GM23338 (cell line): ENCODE results near the gene TAF3. TPM values are rescaled to one million over a fixed set of nuclear protein-coding genes. Genes with fewer than 3 reads are reported as not detected.

ENCODE experiments used
- ATAC-seq: fragments of 200-7000 bp; cut with Tn5 transposase; 3 replicates; pipeline ENCODE4 v1.9.1; 2020
- DNase-seq: peaks from one replicate; pipeline ENCODE4 v3.0.0-alpha.2; 2015; ENCODE audit warnings: low spot score
- H2AFZ ChIP-seq: fragments of 200-600 bp; sonication (generic); 2 replicates; pipeline ENCODE4 v1.8.0; 2016; ENCODE audit warnings: antibody characterized with exemption, mild to moderate bottlenecking, moderate library complexity
- H3F3A ChIP-seq: fragments of 200-600 bp; sonication (generic); replicated peaks from 2 replicates; pipeline ENCODE4 v1.8.0; 2017; ENCODE audit warnings: antibody characterized with exemption, mixed run types, low read depth
- H3K27ac ChIP-seq: fragments of 200-600 bp; sonication (generic); 2 replicates; pipeline ENCODE4 v1.6.1; 2016; ENCODE audit warnings: low read depth
- H3K27me3 ChIP-seq: fragments of 200-600 bp; sonication (generic); 2 replicates; pipeline ENCODE4 v1.8.0; 2016; ENCODE audit warnings: mild to moderate bottlenecking, mixed run types, moderate library complexity; ENCODE audit not compliant: insufficient read depth
- H3K36me3 ChIP-seq: fragments of 200-600 bp; sonication (generic); 2 replicates; pipeline ENCODE4 v1.8.0; 2016; ENCODE audit warnings: mild to moderate bottlenecking; ENCODE audit not compliant: insufficient read depth
- H3K4me1 ChIP-seq: fragments of 200-600 bp; sonication (generic); 2 replicates; pipeline ENCODE4 v1.8.0; 2016; ENCODE audit warnings: mild to moderate bottlenecking, moderate library complexity; ENCODE audit not compliant: insufficient read depth
- H3K4me2 ChIP-seq: fragments of 200-600 bp; sonication (generic); 2 replicates; pipeline ENCODE4 v1.7.1; 2017; ENCODE audit warnings: mixed run types
- H3K4me3 ChIP-seq: fragments of 200-600 bp; sonication (generic); 2 replicates; pipeline ENCODE4 v1.6.1; 2016; ENCODE audit warnings: mixed run types
- H3K79me2 ChIP-seq: fragments of 200-600 bp; sonication (generic); replicated peaks from 2 replicates; pipeline ENCODE4 v1.8.0; 2017; ENCODE audit warnings: mild to moderate bottlenecking; ENCODE audit not compliant: insufficient read depth
- H3K9me2 ChIP-seq: fragments of 200-600 bp; sonication (generic); 2 replicates; pipeline ENCODE4 v1.8.0; 2017; ENCODE audit not compliant: insufficient read depth
- H4K20me1 ChIP-seq: fragments of 200-600 bp; sonication (generic); replicated peaks from 2 replicates; pipeline ENCODE4 v1.8.0; 2017; ENCODE audit warnings: mild to moderate bottlenecking; ENCODE audit not compliant: insufficient read depth
- H3K27ac Mint-ChIP-seq: 2 replicates; pipeline ENCODE4 v1.8.0; 2020; ENCODE audit warnings: inconsistent platforms, mild to moderate bottlenecking, moderate library complexity, mixed read lengths
- H3K27me3 Mint-ChIP-seq: 3 replicates; pipeline ENCODE4 v1.8.0; 2022; ENCODE audit warnings: low read depth, mild to moderate bottlenecking, moderate library complexity, mixed read lengths, inconsistent platforms; ENCODE audit not compliant: insufficient read depth, poor library complexity
- H3K36me3 Mint-ChIP-seq: 3 replicates; pipeline ENCODE4 v1.8.0; 2021; ENCODE audit warnings: low read depth, mild to moderate bottlenecking, inconsistent platforms, moderate library complexity, mixed read lengths
- H3K4me1 Mint-ChIP-seq: 3 replicates; pipeline ENCODE4 v1.8.0; 2020; ENCODE audit warnings: mild to moderate bottlenecking, inconsistent platforms, mixed read lengths
- H3K4me3 Mint-ChIP-seq: 3 replicates; pipeline ENCODE4 v1.8.0; 2021; ENCODE audit warnings: moderate library complexity, mild to moderate bottlenecking, inconsistent platforms, mixed read lengths
- H3K9me3 Mint-ChIP-seq: 3 replicates; pipeline ENCODE4 v1.8.0; 2020; ENCODE audit warnings: moderate library complexity, mild to moderate bottlenecking, inconsistent platforms, mixed read lengths
- CREB1 ChIP-seq: fragments of 250-450 bp; sonication (Bioruptor Pico); IDR thresholded peaks from 2 replicates; pipeline ENCODE4 v1.5.0; 2020; ENCODE audit warnings: low read depth, mild to moderate bottlenecking, moderate library complexity
- ETS1 ChIP-seq: IDR thresholded peaks from 2 replicates; pipeline ENCODE4 v1.6.1; 2016; ENCODE audit warnings: antibody characterized with exemption
- EZH2 ChIP-seq: fragments of 200-600 bp; sonication (generic); IDR thresholded peaks from one replicate; pipeline ENCODE4 v1.8.0; 2017; ENCODE audit warnings: antibody characterized with exemption, mild to moderate bottlenecking, low read depth; ENCODE audit not compliant: unreplicated experiment
- EZH2phosphoT487 ChIP-seq: fragments of 200-600 bp; sonication (generic); IDR thresholded peaks from one replicate; pipeline ENCODE4 v1.8.1; 2018; ENCODE audit warnings: antibody characterized with exemption; ENCODE audit not compliant: unreplicated experiment
- JUNB ChIP-seq: IDR thresholded peaks from one replicate; pipeline ENCODE4 v1.6.1; 2016; ENCODE audit warnings: antibody characterized with exemption; ENCODE audit not compliant: unreplicated experiment
- NANOG ChIP-seq: IDR thresholded peaks from 2 replicates; pipeline ENCODE4 v1.6.1; 2016; ENCODE audit warnings: antibody characterized with exemption, borderline replicate concordance
- POLR2AphosphoS5 ChIP-seq: IDR thresholded peaks from 2 replicates; pipeline ENCODE4 v1.6.1; 2016; ENCODE audit warnings: antibody characterized with exemption, low read depth
- REST ChIP-seq: IDR thresholded peaks from one replicate; pipeline ENCODE4 v1.6.1; 2018; ENCODE audit warnings: antibody characterized with exemption; ENCODE audit not compliant: unreplicated experiment
- STAT1 ChIP-seq: IDR thresholded peaks from one replicate; pipeline ENCODE4 v1.6.1; 2016; ENCODE audit warnings: antibody characterized with exemption; ENCODE audit not compliant: unreplicated experiment
- ZNF114 ChIP-seq: fragments of 250-450 bp; sonication (Bioruptor Pico); IDR thresholded peaks from 2 replicates; pipeline ENCODE4 v1.5.0; 2020; ENCODE audit warnings: mild to moderate bottlenecking, moderate library complexity
- ZNF331 ChIP-seq: fragments of 250-450 bp; sonication (Bioruptor Pico); IDR thresholded peaks from 2 replicates; pipeline ENCODE4 v1.5.0; 2020; ENCODE audit warnings: low read depth, mild to moderate bottlenecking, moderate library complexity
- ZNF462 ChIP-seq: fragments of 250-450 bp; sonication (Bioruptor Pico); IDR thresholded peaks from 2 replicates; pipeline ENCODE4 v1.5.0; 2020; ENCODE audit warnings: mild to moderate bottlenecking, moderate library complexity
- polyA plus RNA-seq: library from polyadenylated mRNA; unstranded; fragments of >200 nt; fragmentation: Nextera tagmentation; extraction: Ambion mirVana; gene quantifications from 2 replicates; pipeline ENCODE4 v1.2.1, GENCODE V29; 2016
- total RNA-seq: library from RNA; depleted of rRNA; stranded (reverse); fragments of >200 nt; shearing (Covaris generic); gene quantifications from 2 replicates; pipeline ENCODE4 v1.2.3, GENCODE V29; 2014

TAF3 gene
- total and polyA plus RNA-seq, 2 experiments from 2014 or later: 6.4 to 15.2 TPM

GRCh38 chr10:7933757-7934156 lies 115.5 kb downstream of the TAF3 start:
- ATAC-seq (no peak), DNase-seq (no peak)
- Histone ChIP-seq H4K20me1 (peaks cover 4% of the 10 kb centered on the region; the same call in 1 of the 2 replicates), H3K27ac (0 out of 2 replicates have a peak overlapping the region, but pooled peaks have one; percentile 57), H3K27me3 (no peaks in the 10 kb centered on the region), H3K36me3 (no peaks in the 10 kb centered on the region), H2AFZ (no peak overlapping the region), H3K4me3 (no peak overlapping the region), H3K9me2 (no peaks in the 10 kb centered on the region), H3K79me2 (no peaks in the 10 kb centered on the region; the same call in none of the 2 replicates), H3F3A (no peaks in the 10 kb centered on the region), H3K4me2 (no peak overlapping the region), H3K4me1 (no peaks in the 10 kb centered on the region)
- H3K4me1 Mint-ChIP-seq: 0 out of 3 replicates have a peak, but pooled peaks cover 2% of the 10 kb centered on the region
- no peak for TF ChIP-seq ZNF331 (CRISPR knock-in tag)
- no peak for TF ChIP-seq JUNB
- no peak for TF ChIP-seq ETS1
- no peak for TF ChIP-seq ZNF462 (CRISPR knock-in tag)
- no peak for TF ChIP-seq ZNF114 (CRISPR knock-in tag)
- no peak for TF ChIP-seq EZH2
- TF ChIP-seq CREB1 (CRISPR knock-in tag): no peak
- no peak for TF ChIP-seq POLR2AphosphoS5
- no peak for TF ChIP-seq REST
- TF ChIP-seq STAT1: no peak
- TF ChIP-seq NANOG: no peak
- TF ChIP-seq EZH2phosphoT487: no peak
- no peak overlapping the region for H3K4me3 Mint-ChIP-seq
- no peaks in the 10 kb centered on the region; the same call in 2 of the 3 replicates for H3K9me3 Mint-ChIP-seq
- H3K27ac Mint-ChIP-seq: no peak overlapping the region
- no peaks in the 10 kb centered on the region for H3K27me3 Mint-ChIP-seq
- no peaks in the 10 kb centered on the region for H3K36me3 Mint-ChIP-seq
